Dedifferentiated amniotic fluid mesenchymal stem cell (primary cell): ENCODE data around the gene FBXO33.

ENCODE experiments used
- DNase-seq: peaks from one replicate; pipeline ENCODE4 v3.0.0-alpha.2; 2016; ENCODE audit errors: extremely low spot score

FBXO33 gene

GRCh38 chr14:39432179-39432618 is at the start of gene FBXO33:
Gene FBXO33, minus strand, starts transcription at chr14:39432433. Its CDS starts 271 bp downstream, at chr14:39432162.
- DNase-seq: peak; percentile 93

GRCh38 chr14:39474416-39474911 is 42.2 kb upstream of the FBXO33 start:
- no peak for DNase-seq

- DNase-seq: no peak
Measured at GRCh38 chr14:39472078-39472477, 39.8 kb upstream of the FBXO33 start.

- no peak for DNase-seq
Measured at GRCh38 chr14:39469094-39469710, 37.0 kb upstream of the FBXO33 start.

GRCh38 chr14:39467889-39468524 is 35.8 kb upstream of the FBXO33 start:
- no peak for DNase-seq

- peak; percentile 59 for DNase-seq
Measured at GRCh38 chr14:39459795-39460478, 27.7 kb upstream of the FBXO33 start.

GRCh38 chr14:39456702-39457250 is 24.5 kb upstream of the FBXO33 start:
- no peak for DNase-seq

GRCh38 chr14:39454906-39455539 is 22.8 kb upstream of the FBXO33 start:
- no peak for DNase-seq

- DNase-seq: no peak
Measured at GRCh38 chr14:39452680-39453079, 20.4 kb upstream of the FBXO33 start.

GRCh38 chr14:39451811-39452210 is 19.6 kb upstream of the FBXO33 start:
- DNase-seq: no peak

- DNase-seq: no peak
Measured at GRCh38 chr14:39447175-39447661, 15.0 kb upstream of the FBXO33 start.

GRCh38 chr14:39446131-39446744 is 14.0 kb upstream of the FBXO33 start:
- no peak for DNase-seq

- DNase-seq: no peak
Measured at GRCh38 chr14:39442293-39442692, 10.1 kb upstream of the FBXO33 start.

GRCh38 chr14:39441805-39442204 is 9.6 kb upstream of the FBXO33 start:
- DNase-seq: no peak

- no peak for DNase-seq
Measured at GRCh38 chr14:39440975-39441374, 8.7 kb upstream of the FBXO33 start.

- DNase-seq: no peak
Measured at GRCh38 chr14:39435241-39435640, 3.0 kb upstream of the FBXO33 start.

GRCh38 chr14:39434401-39434800 is 2.2 kb upstream of the FBXO33 start:
- no peak for DNase-seq

GRCh38 chr14:39433452-39433813 is 1.2 kb upstream of the FBXO33 start:
- DNase-seq: no peak

GRCh38 chr14:39432619-39433451 is 602 bp upstream of the FBXO33 start:
- DNase-seq: peak; percentile 55

GRCh38 chr14:39431416-39432178 is 636 bp downstream of the FBXO33 start:
- DNase-seq: peak; percentile 39
